C4-2B (cell line): Measurements from ENCODE around the gene PACRG.

Experiments
- CTCF ChIP-seq: fragments of 450-650 bp; conservative IDR thresholded peaks from 2 replicates; pipeline ENCODE4 v1.5.1; 2017; ENCODE audit warnings: mild to moderate bottlenecking
- ZFX ChIP-seq: fragments of 450-650 bp; IDR thresholded peaks from 2 replicates; pipeline ENCODE4 v1.6.1; 2017

GRCh38 chr6:163325390-163325784 lies 597.6 kb downstream of the PACRG start:
- TF ChIP-seq CTCF, result no peak
- TF ChIP-seq ZFX, result no peak
